Lung (tissue), 12 donors: ENCODE results near the gene MMP1. TPM values are rescaled to one million over a fixed set of nuclear protein-coding genes. Genes with fewer than 3 reads are reported as not detected.
A peak's percentile ranks its signal among the peaks of the same experiment; 100 is the strongest.

Experiments used
- ATAC-seq: fragments of 200-7000 bp; cut with Tn5 transposase; one replicate; pipeline ENCODE4 v1.9.1; 2020; ENCODE audit warnings: moderate number of reproducible peaks; ENCODE audit not compliant: insufficient read depth, low FRiP score
- DNase-seq, 3 donors: peaks; one replicate each; pipeline ENCODE4 v3.0.0-alpha.2; 2013 to 2017
- H3K27ac ChIP-seq, 2 donors: one replicate each; pipeline ENCODE4 v1.5.1; 2013; ENCODE audit warnings: mild to moderate bottlenecking in 2 of 2, moderate library complexity in 2 of 2, control low read depth in 1 of 2, inconsistent platforms in 1 of 2, low read depth in 1 of 2, low read length in 1 of 2
- H3K27me3 ChIP-seq, 3 donors: one replicate each; pipeline ENCODE4 v1.5.1; 2013; ENCODE audit warnings: low read length in 2 of 3; ENCODE audit not compliant: control insufficient read depth in 3 of 3, insufficient read depth in 3 of 3
- H3K36me3 ChIP-seq, 4 donors: one replicate each; pipeline ENCODE4 v1.5.1; 2013; ENCODE audit warnings: low read length in 4 of 4, mild to moderate bottlenecking in 1 of 4, moderate library complexity in 1 of 4; ENCODE audit not compliant: control insufficient read depth in 4 of 4, insufficient read depth in 4 of 4
- H3K4me1 ChIP-seq, 5 donors: one replicate each; pipeline ENCODE4 v1.5.1; 2013; ENCODE audit warnings: low read length in 5 of 5, mild to moderate bottlenecking in 2 of 5, moderate library complexity in 1 of 5; ENCODE audit not compliant: control insufficient read depth in 5 of 5, insufficient read depth in 5 of 5
- H3K4me3 ChIP-seq: one replicate; pipeline ENCODE4 v1.5.1; 2013; ENCODE audit warnings: mild to moderate bottlenecking, control low read depth, moderate library complexity
- H3K9ac ChIP-seq, 2 donors: one replicate each; pipeline ENCODE4 v1.5.1; 2013; ENCODE audit warnings: low read length in 2 of 2, control low read depth in 1 of 2; ENCODE audit not compliant: insufficient read depth in 1 of 2
- H3K9me3 ChIP-seq, 4 donors: one replicate each; pipeline ENCODE4 v1.5.1; 2013; ENCODE audit warnings: low read length in 3 of 4, mild to moderate bottlenecking in 1 of 4, moderate library complexity in 1 of 4; ENCODE audit not compliant: control insufficient read depth in 4 of 4, insufficient read depth in 3 of 4
- CTCF ChIP-seq: IDR thresholded peaks from 2 replicates; pipeline ENCODE4 v1.5.1; 2012; ENCODE audit warnings: mild to moderate bottlenecking; ENCODE audit errors: control extremely low read depth, extremely low read depth
- WGBS, 2 donors: extraction: QIAGEN DNeasy Blood & Tissue Kit; methylation state at CpG; one replicate each; pipeline ENCODE4 v1.1.7; 2013; 5-methylcytosine and 5-hydroxymethylcytosine counted together
- polyA plus RNA-seq, 2 donors: library from polyadenylated mRNA; stranded (reverse); fragments of 200-250 nt; gene quantifications; one replicate each; pipeline ENCODE4 v1.2.1, GENCODE V29; 2013
- total RNA-seq, 2 donors: library from RNA; depleted of rRNA in 1 of 2; stranded (reverse); fragments of >200 nt in 1 of 2; gene quantifications; one replicate each; pipeline ENCODE4 v1.2.1, GENCODE V29; 2014 to 2021
- donor health status: control.
- donor health status: control.
- donor health status: Bipolar disorder and iron deficiency.
- donor health status: healthy.
- donor health status: DM: yes; HTN: yes; CAD: no.

The MMP1 gene
- total and polyA plus RNA-seq, 4 donors: 3.1 to 19.9 (median 11.0) TPM

- no peak for ATAC-seq
- 91 to 95% methylated on average over 1 of the region's 1 CpG for WGBS, 2 donors
Measured at GRCh38 chr11:102813484-102813883, 15.5 kb upstream of the MMP1 start.

GRCh38 chr11:102812188-102812587, 14.2 kb upstream of the MMP1 start:
- no peaks in the 10 kb centered on the region for H3K27me3 ChIP-seq
- no peak overlapping the region for H3K4me3 ChIP-seq
- no peaks in the 10 kb centered on the region for H3K4me1 ChIP-seq
- peaks cover 0 to 6% (median 0%) of the 10 kb centered on the region in 4 donors for H3K9me3 ChIP-seq
- no peak for DNase-seq
- no peak overlapping the region for H3K27ac ChIP-seq
- no peak for ATAC-seq
- no peak for TF ChIP-seq CTCF
- 78 to 82% methylated on average over 3 of the region's 3 CpGs for WGBS, 2 donors
- no peaks in the 10 kb centered on the region for H3K36me3 ChIP-seq
- no peak overlapping the region for H3K9ac ChIP-seq

More at GRCh38 chr11:102813484-102813883, 15.5 kb upstream of the MMP1 start:
- Histone ChIP-seq H3K36me3 (no peaks in the 10 kb centered on the region), H3K9me3 (peaks cover 0 to 6% (median 0%) of the 10 kb centered on the region in 4 donors), H3K4me3 (no peak overlapping the region), H3K27ac (no peak overlapping the region), H3K9ac (no peak overlapping the region), H3K4me1 (no peaks in the 10 kb centered on the region), H3K27me3 (no peaks in the 10 kb centered on the region)
- DNase-seq: no peak
- TF ChIP-seq CTCF: no peak

- H3K9me3 ChIP-seq: peaks cover 0 to 6% (median 0%) of the 10 kb centered on the region in 4 donors
- no peaks in the 10 kb centered on the region for H3K36me3 ChIP-seq
- H3K27ac ChIP-seq: no peak overlapping the region
- no peaks in the 10 kb centered on the region for H3K4me1 ChIP-seq
- 13 to 16% methylated on average over 3 of the region's 3 CpGs for WGBS, 2 donors
- DNase-seq (peak in 1 of 3 donors; percentile 22), ATAC-seq (no peak)
- no peak for TF ChIP-seq CTCF
- no peak overlapping the region for H3K9ac ChIP-seq
- H3K4me3 ChIP-seq: no peak overlapping the region
- no peaks in the 10 kb centered on the region for H3K27me3 ChIP-seq
Measured at GRCh38 chr11:102810950-102811660, 13.1 kb upstream of the MMP1 start.
